ENCODE results near the gene GNRH2.
A peak's percentile ranks its signal among the peaks of the same experiment; 100 is the strongest.
"Not testable (repeated sequence)": the region's sequence is repeated elsewhere in the genome, so short reads cannot be mapped to it uniquely, and the experiment has no call there.

The GNRH2 gene

DNA sequence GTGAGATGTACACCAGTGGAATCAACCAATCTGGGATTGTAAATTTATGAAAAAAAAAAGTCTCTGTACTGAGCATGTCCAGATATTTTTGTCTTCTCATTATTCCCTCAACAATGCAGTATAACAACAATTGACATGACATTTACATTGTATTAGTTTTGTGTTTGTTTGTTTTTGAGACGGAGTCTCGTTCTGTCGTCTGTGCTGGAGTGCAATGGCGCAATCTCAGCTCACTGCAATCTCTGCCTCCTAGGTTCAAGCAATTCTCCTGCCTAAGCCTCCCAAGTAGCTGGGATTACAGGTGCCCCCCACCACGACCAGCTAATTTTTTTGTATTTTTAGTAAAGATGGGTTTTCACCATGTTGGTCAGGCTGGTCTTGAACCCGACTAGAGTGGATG, 31.9 kb downstream of the GNRH2 start:
- DNase-seq, result not testable (repeated sequence)

- DNase-seq, result no peak
These were observed 34.3 kb downstream of the GNRH2 start for GRCh38 chr20:3077618-3078134.

DNA sequence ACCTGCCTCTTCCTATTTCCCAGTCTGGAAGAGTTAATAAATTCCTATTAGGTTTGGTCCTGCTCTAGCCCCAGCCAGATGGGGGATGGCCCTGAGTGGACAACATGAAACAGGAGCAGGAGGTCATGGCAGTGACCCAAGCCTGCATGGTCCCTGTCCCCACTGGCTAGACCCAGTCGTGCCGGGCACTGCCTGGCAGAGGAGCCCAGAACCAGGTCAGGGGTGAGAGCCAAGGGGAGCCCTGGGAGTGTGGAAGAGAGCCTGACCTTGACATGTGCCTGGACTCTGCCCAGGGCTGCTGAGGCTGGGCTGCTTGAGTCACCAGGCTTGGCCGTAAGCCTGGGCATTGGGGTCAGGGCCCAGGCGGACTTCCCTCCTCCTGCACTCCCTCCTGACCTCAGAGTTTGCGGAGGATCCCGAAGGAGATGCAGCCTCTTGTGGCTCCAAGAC, 37.5 kb downstream of the GNRH2 start:
- peak; percentile 65 for DNase-seq

DNA sequence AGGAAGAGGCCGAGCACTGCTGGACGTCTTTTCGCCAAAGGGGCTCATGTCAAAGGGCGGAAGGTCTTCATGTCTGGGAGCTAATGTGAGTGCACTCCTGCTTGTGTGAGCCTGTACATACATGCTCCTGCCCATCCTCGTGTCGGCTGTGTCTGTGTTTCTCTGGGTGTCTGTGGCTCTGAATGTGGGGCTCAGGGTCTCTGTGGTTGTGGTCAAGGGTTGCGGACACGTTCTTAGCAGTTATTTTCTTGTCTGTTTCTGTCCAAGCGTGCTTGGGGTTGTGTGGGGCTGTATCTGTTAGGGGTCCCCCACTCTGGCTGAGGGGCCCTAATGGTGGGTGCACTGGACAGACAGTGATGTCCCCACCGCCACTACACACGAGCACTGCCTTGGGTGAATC, 38.2 kb downstream of the GNRH2 start:
- no peak for DNase-seq

- no peak for DNase-seq
These were observed 39.0 kb downstream of the GNRH2 start for GRCh38 chr20:3082306-3082951.

DNA sequence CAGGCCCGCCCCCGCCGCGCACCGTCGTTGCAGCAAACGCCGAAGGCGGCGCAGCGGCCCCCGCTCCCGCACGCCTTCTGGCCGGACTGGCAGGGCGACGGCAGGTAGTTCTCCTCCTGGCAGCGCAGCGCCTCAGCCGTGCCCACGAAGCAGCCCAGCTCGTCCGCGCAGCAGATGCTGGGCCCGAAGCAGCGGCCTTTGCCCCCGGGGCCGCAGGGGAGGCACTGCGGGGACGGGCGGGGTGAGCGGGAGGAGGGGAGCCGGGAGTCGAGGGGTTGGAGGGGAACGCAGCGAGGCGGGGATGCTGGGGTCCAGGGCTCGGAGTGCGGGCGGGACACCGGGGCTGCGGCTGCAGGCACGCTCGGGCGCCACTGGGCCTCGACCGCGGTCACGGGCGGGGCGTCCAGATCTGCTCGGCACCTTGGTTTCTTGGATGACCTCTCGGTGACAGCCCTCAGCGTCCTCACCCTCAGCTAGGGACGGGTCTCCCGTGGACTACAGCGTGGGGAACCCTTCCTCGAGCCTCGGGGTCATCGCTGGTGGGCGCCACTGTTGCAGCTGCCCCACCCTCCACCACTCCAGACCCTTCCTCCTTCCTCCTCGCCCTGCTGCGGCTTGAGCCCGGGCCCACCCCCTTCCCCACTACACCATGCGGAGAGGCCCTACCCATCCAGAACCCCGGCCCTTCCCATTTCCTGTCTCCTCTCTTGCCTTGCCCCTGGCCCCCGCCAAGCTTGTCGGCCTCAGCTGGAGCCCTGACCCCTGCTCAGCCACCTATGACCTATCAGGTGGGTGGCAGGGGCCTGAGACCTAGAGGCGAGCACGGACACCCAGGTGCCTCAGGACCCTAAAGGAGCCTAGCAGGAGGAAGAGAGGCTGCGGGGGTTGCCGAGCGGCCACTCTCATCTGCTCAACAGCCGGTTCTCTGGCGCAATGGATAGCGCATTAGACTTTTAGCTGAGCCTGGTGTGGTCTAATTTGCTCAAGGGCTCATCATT, 39.8 kb downstream of the GNRH2 start:
- no peak for DNase-seq

- DNase-seq, result no peak
These were observed 41.0 kb downstream of the GNRH2 start, which contains the start of gene AVP for GRCh38 chr20:3084283-3084985. AVP (minus strand) TSS chr20:3084724; CDS start chr20:3084674, 50 bp downstream.

- DNase-seq, result no peak
These were observed 41.6 kb downstream of the GNRH2 start for GRCh38 chr20:3084986-3085360.

GRCh38 chr20:3085571-3086072, 42.2 kb downstream of the GNRH2 start:
- no peak for DNase-seq

GRCh38 chr20:3088031-3088430, 44.6 kb downstream of the GNRH2 start:
- DNase-seq, result no peak

DNA sequence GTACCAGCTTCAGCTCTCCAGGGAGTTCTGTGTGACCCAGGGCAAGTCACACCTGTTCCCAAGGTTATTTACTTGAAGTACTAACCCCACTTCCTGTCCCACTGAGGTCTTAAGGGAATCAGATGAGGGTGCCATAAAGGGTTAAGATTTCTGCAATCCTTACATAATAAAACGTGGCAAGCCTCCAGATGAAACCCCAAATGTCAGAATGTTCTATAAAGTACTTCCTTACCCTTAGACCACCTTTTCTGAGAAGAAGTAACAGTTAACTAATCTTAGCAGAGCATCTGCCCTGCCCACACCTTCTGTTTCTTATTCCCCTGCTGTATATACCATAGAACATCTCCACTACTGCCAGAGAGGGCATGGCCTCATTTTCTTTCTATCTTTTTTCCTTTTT, 47.1 kb downstream of the GNRH2 start:
- DNase-seq, result no peak

GRCh38 chr20:3092611-3093379, 49.4 kb downstream of the GNRH2 start:
- DNase-seq, result no peak

- DNase-seq, result no peak
These were observed 50.5 kb downstream of the GNRH2 start for GRCh38 chr20:3093861-3094361.

DNA sequence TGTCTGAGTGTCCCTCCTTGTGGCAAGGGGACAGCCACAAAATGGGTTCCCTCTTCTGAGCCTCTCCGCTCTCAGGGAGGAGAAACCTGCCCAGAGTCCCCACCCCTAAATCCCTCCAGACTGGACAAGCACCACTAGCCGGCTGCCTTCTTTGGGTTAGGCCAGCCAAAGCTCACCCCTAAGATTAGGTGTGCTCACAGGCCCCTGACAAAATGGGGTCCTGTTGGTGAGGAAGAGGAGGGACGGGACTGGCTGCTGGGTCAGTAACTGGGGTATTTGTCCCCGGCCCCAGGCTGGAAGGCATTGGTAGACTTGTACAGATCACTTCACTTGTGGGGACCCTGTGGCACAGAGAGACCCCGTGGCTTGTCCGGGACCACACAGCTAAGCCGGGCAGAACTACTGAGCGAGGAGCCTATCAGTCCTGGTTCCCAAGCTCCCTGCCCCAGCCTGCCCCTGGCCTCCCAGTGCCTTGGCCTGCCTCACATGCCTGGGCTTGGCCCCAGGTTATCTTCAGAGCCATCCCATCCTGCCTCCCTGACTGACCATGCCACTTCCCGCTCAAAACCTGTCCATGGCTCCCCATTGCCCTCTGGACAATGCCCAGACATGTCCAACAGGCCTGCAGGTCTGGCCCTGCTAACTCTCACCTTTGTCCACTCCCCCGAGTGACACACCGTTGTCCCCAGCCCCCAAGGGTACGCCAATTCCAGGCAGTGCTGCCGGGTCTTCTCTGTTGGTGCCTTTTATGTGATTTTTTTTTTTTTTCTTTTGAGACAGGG, 51.6 kb downstream of the GNRH2 start:
- DNase-seq, result no peak
